Measurements from ENCODE around the gene GRK6.

GRK6 gene

DNA sequence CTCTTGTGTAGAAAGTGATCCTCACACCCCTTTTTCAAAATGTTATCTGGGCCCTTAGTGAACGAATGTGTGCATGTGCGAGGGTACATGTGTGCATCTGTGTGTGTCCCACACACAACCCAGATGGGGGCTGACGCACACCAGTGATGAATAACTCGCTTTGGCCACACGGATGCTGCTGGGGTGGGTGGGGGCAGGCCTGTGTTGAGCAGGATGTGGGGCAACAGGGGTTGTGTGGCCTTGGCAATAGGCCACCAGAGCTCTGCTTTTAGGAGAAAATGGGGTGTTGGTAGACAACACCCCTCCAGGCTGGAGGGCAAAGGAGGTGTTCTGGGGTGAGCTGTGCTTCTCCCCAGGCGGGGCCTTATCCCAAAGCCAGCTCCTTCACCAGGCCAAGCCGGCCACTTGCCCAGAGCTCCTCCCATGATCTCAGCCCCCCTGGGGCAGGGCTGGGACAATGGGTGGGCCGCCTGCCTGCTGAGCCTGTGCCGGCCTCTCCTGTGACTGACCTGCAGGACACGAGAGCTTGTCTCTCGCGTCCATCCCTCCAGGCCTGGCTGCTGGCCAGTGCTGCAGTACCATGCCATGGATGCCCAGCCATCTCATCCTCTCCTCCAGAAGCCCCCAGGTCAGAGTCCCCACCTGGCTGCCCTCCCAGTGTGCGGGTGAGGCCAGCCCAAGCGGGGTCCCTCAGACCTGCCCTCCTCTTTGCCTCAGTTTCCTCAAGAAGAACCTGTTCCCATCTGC, 45.3 kb downstream of the GRK6 start:
- TF ChIP-seq, protein P1, sequence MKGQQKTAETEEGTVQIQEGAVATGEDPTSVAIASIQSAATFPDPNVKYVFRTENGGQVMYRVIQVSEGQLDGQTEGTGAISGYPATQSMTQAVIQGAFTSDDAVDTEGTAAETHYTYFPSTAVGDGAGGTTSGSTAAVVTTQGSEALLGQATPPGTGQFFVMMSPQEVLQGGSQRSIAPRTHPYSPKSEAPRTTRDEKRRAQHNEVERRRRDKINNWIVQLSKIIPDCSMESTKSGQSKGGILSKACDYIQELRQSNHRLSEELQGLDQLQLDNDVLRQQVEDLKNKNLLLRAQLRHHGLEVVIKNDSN (IDR thresholded peaks at IDR 0.05): no peak
- no peak for TF ChIP-seq TAF1 (IDR thresholded peaks at IDR 0.05; ENCODE audit: low read depth)
- TF ChIP-seq, protein P2, sequence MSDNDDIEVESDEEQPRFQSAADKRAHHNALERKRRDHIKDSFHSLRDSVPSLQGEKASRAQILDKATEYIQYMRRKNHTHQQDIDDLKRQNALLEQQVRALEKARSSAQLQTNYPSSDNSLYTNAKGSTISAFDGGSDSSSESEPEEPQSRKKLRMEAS (IDR thresholded peaks at IDR 0.05): no peak
- TF ChIP-seq TEAD4 (IDR thresholded peaks at IDR 0.05): no peak
- no peak for TF ChIP-seq FOXM1 (IDR thresholded peaks at IDR 0.05; ENCODE audit: borderline replicate concordance, low read depth)
- TF ChIP-seq EGR1 (IDR thresholded peaks at IDR 0.05): no peak
- TF ChIP-seq TCF12 (IDR thresholded peaks at IDR 0.05; ENCODE audit: low read depth): no peak
- TF ChIP-seq RAD21 (IDR thresholded peaks at IDR 0.05; ENCODE audit: low read depth): no peak
- TF ChIP-seq, protein P3, sequence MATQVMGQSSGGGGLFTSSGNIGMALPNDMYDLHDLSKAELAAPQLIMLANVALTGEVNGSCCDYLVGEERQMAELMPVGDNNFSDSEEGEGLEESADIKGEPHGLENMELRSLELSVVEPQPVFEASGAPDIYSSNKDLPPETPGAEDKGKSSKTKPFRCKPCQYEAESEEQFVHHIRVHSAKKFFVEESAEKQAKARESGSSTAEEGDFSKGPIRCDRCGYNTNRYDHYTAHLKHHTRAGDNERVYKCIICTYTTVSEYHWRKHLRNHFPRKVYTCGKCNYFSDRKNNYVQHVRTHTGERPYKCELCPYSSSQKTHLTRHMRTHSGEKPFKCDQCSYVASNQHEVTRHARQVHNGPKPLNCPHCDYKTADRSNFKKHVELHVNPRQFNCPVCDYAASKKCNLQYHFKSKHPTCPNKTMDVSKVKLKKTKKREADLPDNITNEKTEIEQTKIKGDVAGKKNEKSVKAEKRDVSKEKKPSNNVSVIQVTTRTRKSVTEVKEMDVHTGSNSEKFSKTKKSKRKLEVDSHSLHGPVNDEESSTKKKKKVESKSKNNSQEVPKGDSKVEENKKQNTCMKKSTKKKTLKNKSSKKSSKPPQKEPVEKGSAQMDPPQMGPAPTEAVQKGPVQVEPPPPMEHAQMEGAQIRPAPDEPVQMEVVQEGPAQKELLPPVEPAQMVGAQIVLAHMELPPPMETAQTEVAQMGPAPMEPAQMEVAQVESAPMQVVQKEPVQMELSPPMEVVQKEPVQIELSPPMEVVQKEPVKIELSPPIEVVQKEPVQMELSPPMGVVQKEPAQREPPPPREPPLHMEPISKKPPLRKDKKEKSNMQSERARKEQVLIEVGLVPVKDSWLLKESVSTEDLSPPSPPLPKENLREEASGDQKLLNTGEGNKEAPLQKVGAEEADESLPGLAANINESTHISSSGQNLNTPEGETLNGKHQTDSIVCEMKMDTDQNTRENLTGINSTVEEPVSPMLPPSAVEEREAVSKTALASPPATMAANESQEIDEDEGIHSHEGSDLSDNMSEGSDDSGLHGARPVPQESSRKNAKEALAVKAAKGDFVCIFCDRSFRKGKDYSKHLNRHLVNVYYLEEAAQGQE (IDR thresholded peaks at IDR 0.05; ENCODE audit: low read depth): no peak
- no peak for TF ChIP-seq ZBTB7A (IDR thresholded peaks at IDR 0.05; ENCODE audit: low read depth)
- TF ChIP-seq CEBPB (IDR thresholded peaks at IDR 0.05): no peak
- no peak for TF ChIP-seq NFIC (IDR thresholded peaks at IDR 0.05)
- TF ChIP-seq EP300 (IDR thresholded peaks at IDR 0.05; ENCODE audit: borderline replicate concordance): no peak

DNA sequence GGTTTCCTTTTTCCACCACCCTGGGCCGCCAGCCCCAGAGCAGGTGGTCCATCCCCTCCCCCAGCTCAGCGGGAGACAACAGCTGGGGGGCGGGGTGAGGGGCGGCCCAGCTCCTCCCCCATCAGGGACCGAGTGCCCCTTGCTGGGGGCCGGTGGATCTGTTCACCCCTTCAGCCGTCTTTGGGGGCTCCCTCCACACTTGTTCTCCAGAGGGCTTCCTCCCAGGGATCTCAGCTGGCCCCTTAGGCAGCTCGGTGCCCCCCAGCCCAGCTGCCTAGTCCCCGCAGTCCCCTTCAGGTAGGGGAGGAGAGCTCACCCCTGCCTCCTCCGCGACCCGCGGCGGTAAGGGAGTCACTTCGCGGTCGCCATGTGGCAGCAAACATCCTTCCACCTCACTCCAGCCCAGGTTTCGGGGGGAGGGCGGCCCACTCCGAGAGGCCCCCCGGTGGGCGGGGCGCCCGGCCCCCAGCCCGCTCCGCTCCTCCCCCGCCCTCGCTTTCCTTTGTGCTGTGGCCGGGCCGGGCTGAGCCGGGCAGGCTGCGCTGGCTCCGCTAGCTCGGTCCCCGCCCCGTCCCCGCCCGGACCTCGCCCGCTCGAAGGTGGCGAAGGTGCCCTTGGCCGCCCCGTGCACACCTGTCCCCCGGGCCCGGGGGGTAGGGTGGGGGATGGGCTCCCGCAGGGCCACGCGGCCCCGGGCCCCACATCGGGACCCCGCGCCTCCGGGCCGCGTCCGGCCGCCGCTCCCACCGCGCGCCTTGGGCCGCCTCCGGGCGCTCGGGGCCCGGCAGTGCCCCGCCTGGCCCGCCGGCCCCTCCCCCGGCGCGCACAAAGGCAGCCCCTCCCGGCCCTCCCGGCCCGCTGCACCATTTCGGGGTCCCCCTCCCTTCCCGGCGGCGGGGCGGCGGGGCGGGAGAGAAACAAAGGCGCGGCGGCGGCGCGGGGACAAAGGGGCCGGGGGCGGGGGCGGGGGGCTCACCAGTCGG, 46.3 kb downstream of the GRK6 start:
- TF ChIP-seq YY1 (IDR thresholded peaks at IDR 0.05; ENCODE audit: low read depth) (no peak), TAF1 (IDR thresholded peaks at IDR 0.05; ENCODE audit: low read depth) (peak; percentile 36; the same call in 1 of the 2 replicates), ZBTB7A (IDR thresholded peaks at IDR 0.05; ENCODE audit: low read depth) (peak; percentile 55), RAD21 (IDR thresholded peaks at IDR 0.05; ENCODE audit: low read depth) (no peak), TCF12 (IDR thresholded peaks at IDR 0.05; ENCODE audit: low read depth) (no peak)
- TF ChIP-seq, protein P2 (IDR thresholded peaks at IDR 0.05): peak; percentile 40; the same call in 1 of the 2 replicates
- TF ChIP-seq, protein P1 (IDR thresholded peaks at IDR 0.05): no peak
- TF ChIP-seq, protein P3 (IDR thresholded peaks at IDR 0.05; ENCODE audit: low read depth): no peak

DNA sequence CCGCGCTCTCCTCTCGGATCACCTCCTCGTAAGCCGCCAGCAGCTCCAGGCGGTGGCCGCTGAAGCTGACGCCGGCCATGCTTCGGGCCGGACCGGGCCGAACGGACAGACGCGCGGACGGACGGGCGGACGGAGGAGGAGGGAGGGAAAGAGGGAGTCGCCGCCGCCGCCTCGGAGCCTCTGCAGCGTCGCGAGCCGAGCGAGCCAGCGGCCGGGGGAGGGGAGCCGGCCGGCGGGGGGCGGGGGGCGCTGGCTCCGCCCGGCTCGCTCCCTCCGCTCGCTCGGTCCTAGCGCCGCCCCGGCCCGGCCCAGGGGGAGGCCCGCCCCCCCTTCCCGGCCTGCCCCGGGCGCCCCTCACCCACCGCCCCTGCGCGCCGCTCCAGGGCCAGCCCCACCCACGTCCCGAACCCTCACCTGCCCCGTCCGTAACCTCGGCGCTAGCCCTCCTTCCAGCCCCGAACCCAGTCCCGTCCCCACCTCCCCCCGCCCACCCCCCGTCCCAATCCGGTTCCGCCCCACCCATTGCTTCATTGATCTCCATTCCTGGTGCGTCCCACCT, 47.0 kb downstream of the GRK6 start, which contains the start of gene DBN1:
TSS of gene DBN1 (minus strand) at position 192 of the 559 bp plus-strand sequence. CDS start at position 79, 113 bp downstream.
- 0 out of 2 replicates have a peak, but pooled peaks have one; percentile 14 for TF ChIP-seq EP300 (IDR thresholded peaks at IDR 0.05; ENCODE audit: borderline replicate concordance)
- no peak for TF ChIP-seq NFIC (IDR thresholded peaks at IDR 0.05)
- no peak for TF ChIP-seq TEAD4 (IDR thresholded peaks at IDR 0.05)
- TF ChIP-seq, protein P2 (IDR thresholded peaks at IDR 0.05): no peak; the same call in 1 of the 2 replicates
- TF ChIP-seq, protein P1 (IDR thresholded peaks at IDR 0.05): no peak
- 0 out of 2 replicates have a peak, but pooled peaks have one; percentile 31 for TF ChIP-seq YY1 (IDR thresholded peaks at IDR 0.05; ENCODE audit: low read depth)
- TF ChIP-seq, protein P3 (IDR thresholded peaks at IDR 0.05; ENCODE audit: low read depth): no peak
- no peak for TF ChIP-seq CEBPB (IDR thresholded peaks at IDR 0.05)
- peak; percentile 62 for TF ChIP-seq ZBTB7A (IDR thresholded peaks at IDR 0.05; ENCODE audit: low read depth)
- no peak for TF ChIP-seq TCF12 (IDR thresholded peaks at IDR 0.05; ENCODE audit: low read depth)
- TF ChIP-seq TAF1 (IDR thresholded peaks at IDR 0.05; ENCODE audit: low read depth): no peak; the same call in 1 of the 2 replicates
- TF ChIP-seq EGR1 (IDR thresholded peaks at IDR 0.05): no peak; the same call in 1 of the 2 replicates
- TF ChIP-seq CREB1 (IDR thresholded peaks at IDR 0.05; ENCODE audit: low read depth): no peak
- TF ChIP-seq FOXM1 (IDR thresholded peaks at IDR 0.05; ENCODE audit: borderline replicate concordance, low read depth): no peak
- TF ChIP-seq RAD21 (IDR thresholded peaks at IDR 0.05; ENCODE audit: low read depth): no peak

All from Ishikawa (cell line).